Urothelium cell line (cell line): Measurements from ENCODE around the gene MIEF1.
"Not testable (repeated sequence)": the region's sequence is repeated elsewhere in the genome, so short reads cannot be mapped to it uniquely, and the experiment has no call there.

Experiments used
- DNase-seq: peaks from one replicate; pipeline ENCODE4 v3.0.0; 2011; ENCODE audit warnings: low spot score, mixed read lengths
- FAIRE-seq: peaks from 2 replicates; lab custom pipeline; 2011; peaks lifted over from hg19 to GRCh38; lab: Jason Lieb, UNC

The MIEF1 gene

DNA sequence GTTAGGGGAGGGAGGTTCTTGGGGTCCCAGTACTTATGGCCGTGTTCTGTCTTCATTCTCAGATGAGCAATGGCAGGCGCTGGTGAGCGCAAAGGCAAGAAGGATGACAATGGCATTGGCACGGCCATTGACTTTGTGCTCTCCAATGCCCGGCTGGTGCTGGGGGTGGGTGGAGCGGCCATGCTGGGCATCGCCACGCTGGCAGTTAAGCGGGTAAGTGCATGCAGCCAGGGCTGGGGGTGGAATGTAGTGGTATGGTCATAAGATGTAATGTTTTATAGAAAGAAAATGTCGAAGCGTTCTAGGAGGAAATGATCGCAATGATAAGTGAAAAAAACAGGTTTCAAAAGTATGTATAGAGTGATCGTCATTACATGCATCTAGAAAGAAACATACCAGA, 9.1 kb downstream of the MIEF1 start:
- no peak for FAIRE-seq
- no peak for DNase-seq

DNA sequence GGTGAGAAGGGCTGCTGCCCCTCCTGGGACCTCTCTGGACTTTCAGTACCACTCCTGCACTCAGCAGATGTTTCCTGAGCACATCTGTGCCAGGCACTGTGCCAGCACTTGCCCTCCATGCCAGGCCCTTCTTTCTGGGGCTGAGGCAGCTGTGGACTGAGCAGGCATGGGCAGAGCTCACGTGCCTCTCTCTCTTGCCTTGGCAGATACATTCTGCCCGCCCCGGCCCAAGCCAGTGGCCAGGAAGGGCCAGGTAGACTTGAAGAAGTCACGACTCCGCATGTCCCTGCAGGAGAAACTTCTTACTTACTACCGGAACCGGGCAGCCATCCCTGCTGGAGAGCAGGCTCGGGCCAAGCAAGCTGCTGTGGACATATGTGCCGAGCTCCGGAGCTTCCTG, 9.9 kb downstream of the MIEF1 start:
- no peak for DNase-seq
- FAIRE-seq, result no peak

DNA sequence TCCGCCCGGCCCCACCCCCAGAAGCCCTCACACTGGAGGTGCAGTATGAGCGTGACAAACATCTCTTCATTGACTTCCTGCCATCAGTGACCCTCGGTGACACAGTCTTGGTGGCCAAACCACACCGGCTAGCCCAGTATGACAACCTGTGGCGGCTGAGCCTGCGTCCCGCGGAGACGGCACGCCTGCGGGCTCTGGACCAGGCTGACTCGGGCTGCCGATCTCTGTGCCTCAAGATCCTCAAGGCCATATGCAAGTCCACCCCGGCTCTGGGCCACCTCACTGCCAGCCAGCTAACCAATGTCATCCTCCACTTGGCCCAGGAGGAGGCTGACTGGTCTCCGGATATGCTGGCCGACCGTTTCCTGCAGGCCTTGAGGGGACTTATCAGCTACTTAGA, 11.7 kb downstream of the MIEF1 start:
- FAIRE-seq (no peak), DNase-seq (no peak)

- peak; percentile 46 for DNase-seq
- FAIRE-seq, result peak; percentile 78
These were observed 12.4 kb downstream of the MIEF1 start for GRCh38 chr22:39514373-39514973.

- FAIRE-seq, result no peak
- no peak for DNase-seq
These were observed 13.4 kb downstream of the MIEF1 start for GRCh38 chr22:39515266-39516050.

DNA sequence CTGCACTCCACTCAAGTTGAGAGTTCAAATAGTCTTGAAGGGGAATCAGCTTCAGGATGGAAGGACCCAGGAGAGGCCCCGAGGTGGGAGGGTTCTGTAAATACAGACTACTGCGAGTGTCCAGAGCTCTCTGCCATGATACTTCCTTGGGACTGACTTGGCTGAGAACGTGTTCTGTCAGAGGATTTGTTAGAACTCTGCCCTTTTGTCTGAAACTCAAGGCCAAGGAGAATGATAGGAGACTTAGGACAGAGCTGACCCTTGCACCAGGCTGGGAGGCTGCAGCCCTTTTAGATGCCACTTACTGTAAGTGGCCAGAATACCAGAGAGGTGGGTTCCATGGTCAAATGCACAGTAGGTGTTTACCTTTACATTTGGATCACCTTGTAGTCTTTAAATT, 15.4 kb downstream of the MIEF1 start:
- FAIRE-seq, result no peak
- DNase-seq, result no peak

DNA sequence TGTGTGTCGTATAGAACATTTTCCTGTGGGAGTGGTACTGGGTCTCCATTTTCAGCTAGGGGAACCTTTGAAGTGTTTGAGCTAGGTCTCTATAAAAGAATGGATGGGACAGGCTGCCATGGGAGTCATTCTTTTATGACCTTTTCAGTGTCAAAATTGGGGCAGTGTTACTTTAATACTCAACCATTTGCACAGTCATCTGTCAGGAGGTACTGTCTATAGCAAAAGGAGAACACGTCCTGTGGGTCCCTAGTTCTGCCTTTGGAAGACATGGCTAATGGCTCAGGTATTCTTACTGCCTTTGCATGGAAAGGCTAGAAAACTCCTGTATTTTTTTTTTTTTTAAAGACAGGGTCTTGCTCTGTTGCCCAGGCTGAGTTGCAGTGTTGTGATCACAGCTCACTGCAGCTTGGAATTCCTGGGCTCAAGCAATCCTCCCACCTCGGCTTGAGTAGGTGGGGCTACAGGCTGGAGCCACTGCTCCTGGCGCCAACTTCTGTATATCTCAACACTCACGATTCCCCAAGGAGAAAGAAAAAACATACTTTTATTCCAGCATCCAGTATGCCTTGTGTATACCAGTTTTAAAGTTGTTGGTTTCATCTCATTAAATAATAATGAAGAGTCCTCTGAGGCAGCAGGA, 16.2 kb downstream of the MIEF1 start:
- no peak for FAIRE-seq
- DNase-seq, result no peak

DNA sequence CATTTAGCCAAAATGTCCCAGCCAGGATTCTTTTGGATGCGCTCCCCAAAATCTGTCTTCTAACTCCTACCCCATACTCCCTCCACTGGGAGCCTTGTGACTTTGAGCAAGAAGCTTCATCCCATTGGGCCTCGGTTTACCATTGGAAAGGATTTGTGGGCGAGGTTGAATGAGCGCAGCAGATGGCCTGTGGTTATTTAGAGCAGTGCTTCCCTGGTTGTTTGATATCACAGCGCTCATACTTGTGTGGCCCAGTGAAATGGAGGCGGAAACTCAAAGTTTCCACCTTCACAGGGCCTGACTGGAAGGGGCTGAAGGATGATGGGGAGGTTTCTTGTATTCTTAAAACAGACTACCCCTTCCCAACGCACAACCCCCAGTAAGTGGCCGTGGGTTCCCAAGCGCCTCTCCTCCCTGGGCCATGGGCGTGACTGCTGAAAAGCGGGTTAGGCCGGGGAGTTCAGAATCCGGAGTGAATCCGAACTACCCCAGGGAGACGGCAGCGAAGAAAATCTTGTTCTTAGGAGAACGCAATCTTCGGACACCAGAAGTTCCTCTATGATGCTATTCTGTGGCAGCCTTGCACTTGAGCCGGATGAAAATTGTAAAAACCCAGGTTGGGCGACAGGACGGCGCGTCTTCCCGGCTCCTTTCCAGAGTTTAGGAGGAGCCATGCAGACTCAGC, 17.0 kb downstream of the MIEF1 start:
- DNase-seq (peak; percentile 44), FAIRE-seq (no peak)

GRCh38 chr22:39519681-39520225, 17.7 kb downstream of the MIEF1 start:
- FAIRE-seq, result peak; percentile 91
- peak; percentile 99 for DNase-seq

DNA sequence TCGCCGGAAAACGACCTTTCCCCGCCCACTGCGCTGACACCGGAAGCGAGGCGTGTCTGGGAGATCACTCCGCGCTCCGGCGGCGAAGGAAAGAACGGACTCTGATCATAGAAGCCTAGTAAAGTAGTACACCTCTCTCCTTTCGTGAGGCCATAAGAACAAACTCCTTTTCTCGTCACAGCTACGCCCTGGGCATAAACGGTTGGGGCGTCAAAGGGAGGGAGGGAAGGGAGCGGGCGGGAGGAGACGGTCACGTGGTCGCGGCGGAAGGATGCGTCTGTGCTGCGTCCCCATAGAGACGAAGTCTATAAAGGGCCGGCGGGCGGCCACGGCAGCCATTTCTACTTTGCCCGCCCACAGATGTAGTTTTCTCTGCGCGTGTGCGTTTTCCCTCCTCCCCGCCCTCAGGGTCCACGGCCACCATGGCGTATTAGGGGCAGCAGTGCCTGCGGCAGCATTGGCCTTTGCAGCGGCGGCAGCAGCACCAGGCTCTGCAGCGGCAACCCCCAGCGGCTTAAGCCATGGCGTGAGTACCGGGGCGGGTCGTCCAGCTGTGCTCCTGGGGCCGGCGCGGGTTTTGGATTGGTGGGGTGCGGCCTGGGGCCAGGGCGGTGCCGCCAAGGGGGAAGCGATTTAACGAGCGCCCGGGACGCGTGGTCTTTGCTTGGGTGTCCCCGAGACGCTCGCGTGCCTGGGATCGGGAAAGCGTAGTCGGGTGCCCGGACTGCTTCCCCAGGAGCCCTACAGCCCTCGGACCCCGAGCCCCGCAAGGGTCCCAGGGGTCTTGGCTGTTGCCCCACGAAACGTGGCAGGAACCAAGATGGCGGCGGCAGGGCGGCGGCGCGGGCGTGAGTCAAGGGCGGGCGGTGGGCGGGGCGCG, 18.4 kb downstream of the MIEF1 start, which contains the start of gene ATF4:
Gene ATF4, plus strand, starts transcription at position 337 of the 880 bp plus-strand sequence. CDS start 884 bp downstream, outside the sequence.
- DNase-seq (peak; percentile 84), FAIRE-seq (peak; percentile 91)

DNA sequence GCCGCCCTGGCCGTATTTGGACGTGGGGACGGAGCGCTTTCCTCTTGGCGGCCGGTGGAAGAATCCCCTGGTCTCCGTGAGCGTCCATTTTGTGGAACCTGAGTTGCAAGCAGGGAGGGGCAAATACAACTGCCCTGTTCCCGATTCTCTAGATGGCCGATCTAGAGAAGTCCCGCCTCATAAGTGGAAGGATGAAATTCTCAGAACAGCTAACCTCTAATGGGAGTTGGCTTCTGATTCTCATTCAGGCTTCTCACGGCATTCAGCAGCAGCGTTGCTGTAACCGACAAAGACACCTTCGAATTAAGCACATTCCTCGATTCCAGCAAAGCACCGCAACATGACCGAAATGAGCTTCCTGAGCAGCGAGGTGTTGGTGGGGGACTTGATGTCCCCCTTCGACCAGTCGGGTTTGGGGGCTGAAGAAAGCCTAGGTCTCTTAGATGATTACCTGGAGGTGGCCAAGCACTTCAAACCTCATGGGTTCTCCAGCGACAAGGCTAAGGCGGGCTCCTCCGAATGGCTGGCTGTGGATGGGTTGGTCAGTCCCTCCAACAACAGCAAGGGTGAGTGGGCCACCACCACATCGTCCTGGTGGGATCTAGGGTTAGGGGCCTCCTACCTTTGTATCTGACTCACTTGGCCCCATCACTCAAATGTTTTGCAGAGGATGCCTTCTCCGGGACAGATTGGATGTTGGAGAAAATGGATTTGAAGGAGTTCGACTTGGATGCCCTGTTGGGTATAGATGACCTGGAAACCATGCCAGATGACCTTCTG, 19.2 kb downstream of the MIEF1 start:
- peak; percentile 17 for FAIRE-seq
- not testable (repeated sequence) for DNase-seq

DNA sequence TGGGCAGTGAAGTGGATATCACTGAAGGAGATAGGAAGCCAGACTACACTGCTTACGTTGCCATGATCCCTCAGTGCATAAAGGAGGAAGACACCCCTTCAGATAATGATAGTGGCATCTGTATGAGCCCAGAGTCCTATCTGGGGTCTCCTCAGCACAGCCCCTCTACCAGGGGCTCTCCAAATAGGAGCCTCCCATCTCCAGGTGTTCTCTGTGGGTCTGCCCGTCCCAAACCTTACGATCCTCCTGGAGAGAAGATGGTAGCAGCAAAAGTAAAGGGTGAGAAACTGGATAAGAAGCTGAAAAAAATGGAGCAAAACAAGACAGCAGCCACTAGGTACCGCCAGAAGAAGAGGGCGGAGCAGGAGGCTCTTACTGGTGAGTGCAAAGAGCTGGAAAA, 20.0 kb downstream of the MIEF1 start:
- FAIRE-seq, DNase-seq: not testable (repeated sequence)

- FAIRE-seq (no peak), DNase-seq (no peak)
These were observed 20.6 kb downstream of the MIEF1 start for GRCh38 chr22:39522567-39523300.

DNA sequence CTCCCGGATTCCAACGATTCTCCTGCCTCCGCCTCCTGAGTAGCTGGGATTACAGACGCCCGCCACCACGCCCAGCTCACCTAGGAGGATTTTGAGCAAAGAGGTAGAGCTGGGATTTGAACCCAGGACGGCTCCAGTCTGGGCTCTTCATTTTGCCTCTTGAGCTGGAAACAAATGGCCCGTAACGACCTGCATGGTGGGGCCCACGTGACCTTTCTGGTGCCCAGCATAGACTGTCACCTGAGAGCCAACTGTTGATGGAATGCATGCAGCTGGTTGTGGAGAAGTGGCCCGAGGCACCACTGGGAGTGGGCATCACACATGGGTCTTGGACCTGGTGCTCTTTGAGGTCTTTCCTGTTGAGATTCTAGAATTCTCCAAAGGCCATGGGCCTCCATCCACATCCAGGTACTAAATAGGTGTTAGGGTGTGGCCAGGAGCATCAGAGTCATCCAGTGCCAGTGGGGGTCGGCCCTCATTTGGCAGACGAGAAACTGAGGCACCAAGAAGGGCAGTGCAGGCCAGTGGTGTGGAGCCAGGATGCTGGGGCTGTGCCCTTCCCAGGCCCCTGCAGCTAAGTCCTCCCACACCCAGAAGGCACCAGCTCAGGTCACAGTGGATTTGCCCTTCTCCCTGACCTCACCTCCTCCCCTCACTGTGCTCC, 22.1 kb downstream of the MIEF1 start:
- FAIRE-seq (no peak), DNase-seq (no peak)

DNA sequence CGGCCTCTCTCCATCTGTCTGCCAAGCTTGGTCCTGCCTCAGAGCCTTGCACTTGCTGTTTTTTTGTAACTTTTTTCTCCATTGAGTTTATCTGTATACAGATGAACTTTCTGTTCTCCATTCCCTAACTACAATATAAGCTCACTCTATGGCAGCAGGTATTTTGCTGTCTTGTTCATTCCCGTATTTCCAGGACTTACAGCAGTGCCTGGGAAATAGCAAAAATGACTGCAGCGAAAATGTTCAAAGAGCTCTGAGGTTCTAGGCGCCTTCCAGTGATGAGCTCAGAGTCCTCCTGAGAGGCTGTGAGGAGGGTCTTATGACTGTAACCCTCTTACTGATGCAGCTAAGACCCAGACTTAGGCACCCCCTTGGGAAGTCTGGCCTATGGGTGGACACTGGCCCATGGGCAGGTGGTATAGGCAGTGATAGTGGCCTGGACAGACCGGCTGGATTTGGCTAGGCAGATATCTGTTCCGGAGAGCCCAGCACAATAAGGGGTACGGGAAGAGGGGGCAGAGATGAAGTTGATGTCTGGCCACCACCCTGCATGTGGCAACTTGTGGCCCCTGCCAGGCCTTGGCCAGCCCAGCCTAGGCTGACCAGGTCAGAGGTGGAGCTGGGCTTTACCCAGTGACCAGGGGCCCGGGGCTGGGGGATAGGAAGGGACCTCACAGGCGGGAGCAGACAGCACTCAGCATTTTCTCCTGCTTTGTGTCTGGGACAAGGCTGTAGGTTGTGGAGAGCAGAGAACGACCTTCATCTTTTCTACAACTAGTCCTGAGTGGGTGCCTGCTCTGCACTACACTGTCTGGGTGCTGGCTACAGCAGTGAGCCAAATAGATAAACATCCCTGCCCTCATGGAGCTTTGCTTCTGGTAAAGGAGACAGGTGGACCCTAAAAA, 22.9 kb downstream of the MIEF1 start:
- DNase-seq (no peak), FAIRE-seq (no peak)

DNA sequence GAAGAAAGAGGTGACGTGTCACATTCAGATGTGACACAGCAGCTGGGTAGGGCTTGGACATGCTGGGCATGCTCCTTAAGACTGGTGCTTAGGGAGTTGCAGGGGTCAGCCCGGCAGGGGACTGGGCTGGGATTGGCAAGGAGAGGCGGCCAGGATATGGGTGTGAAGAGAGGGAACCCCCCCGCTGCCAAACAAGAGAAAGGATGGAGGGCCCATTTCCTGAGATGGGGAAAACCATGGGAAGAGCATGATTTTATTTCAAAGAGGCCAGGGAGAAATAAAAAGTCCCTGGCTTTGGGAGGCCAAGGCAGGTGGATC, 23.5 kb downstream of the MIEF1 start:
- no peak for DNase-seq
- FAIRE-seq, result no peak

- DNase-seq (no peak), FAIRE-seq (no peak)
These were observed 24.7 kb downstream of the MIEF1 start for GRCh38 chr22:39526736-39527171.
